Gastroesophageal sphincter (tissue), 3 donors: ENCODE measurements around the gene SH3BP5.

Experiments used
- CTCF ChIP-seq, 4 experiments: fragments of 200-600 bp in 2 of 4; fragments of 450-650 bp in 2 of 4; sonication (generic) in 1 of 4; IDR thresholded peaks; one replicate each; pipeline ENCODE4 v1.5.1; 2017 to 2019; ENCODE audit warnings: antibody characterized with exemption in 4 of 4, mild to moderate bottlenecking in 2 of 4, moderate library complexity in 2 of 4
- EP300 ChIP-seq: sonication (generic); formaldehyde crosslinking; IDR thresholded peaks from one replicate; pipeline ENCODE4 v1.6.1; 2017; ENCODE audit warnings: antibody characterized with exemption, mild to moderate bottlenecking
- POLR2A ChIP-seq, 2 donors: fragments of 450-650 bp; IDR thresholded peaks; one replicate each; pipeline ENCODE4 v1.6.1; 2017; ENCODE audit warnings: antibody characterized with exemption in 2 of 2, mild to moderate bottlenecking in 2 of 2, moderate library complexity in 1 of 2

- TF ChIP-seq CTCF (IDR thresholded peaks at IDR 0.05) (no peak), EP300 (no peak), POLR2A (IDR thresholded peaks at IDR 0.05) (no peak)
Measured at GRCh38 chr3:15326673-15327072, 5.7 kb downstream of the SH3BP5 start.
